Nephron progenitor cell (in vitro differentiated cells): ENCODE data around the gene MARVELD2.
"Not testable (repeated sequence)": the region's sequence is repeated elsewhere in the genome, so short reads cannot be mapped to it uniquely, and the experiment has no call there.

ENCODE experiments used
- DNase-seq: peaks from one replicate; pipeline ENCODE4 v3.0.0; 2021
- H3K27ac Mint-ChIP-seq: 2 replicates; pipeline ENCODE4 v1.8.0; 2021; ENCODE audit warnings: mild to moderate bottlenecking, moderate library complexity, mixed read lengths
- H3K27me3 Mint-ChIP-seq: 2 replicates; pipeline ENCODE4 v1.8.0; 2021; ENCODE audit warnings: mild to moderate bottlenecking, low read depth, mixed read lengths; ENCODE audit not compliant: poor library complexity
- H3K36me3 Mint-ChIP-seq: 2 replicates; pipeline ENCODE4 v1.8.0; 2021; ENCODE audit warnings: low read depth, mixed read lengths
- H3K4me1 Mint-ChIP-seq: 2 replicates; pipeline ENCODE4 v1.8.0; 2021; ENCODE audit warnings: mixed read lengths
- H3K4me3 Mint-ChIP-seq: 2 replicates; pipeline ENCODE4 v1.8.0; 2021; ENCODE audit warnings: mild to moderate bottlenecking, moderate library complexity, mixed read lengths
- H3K9me3 Mint-ChIP-seq: 2 replicates; pipeline ENCODE4 v1.8.0; 2021; ENCODE audit warnings: mild to moderate bottlenecking, moderate library complexity, mixed read lengths
- TF ChIP-seq, protein P1 (sequence below): fragments of 200-600 bp; sonication (generic); IDR thresholded peaks from 2 replicates; pipeline ENCODE4 v1.5.0; 2021; ENCODE audit warnings: antibody characterized with exemption

MARVELD2 gene

DNA sequence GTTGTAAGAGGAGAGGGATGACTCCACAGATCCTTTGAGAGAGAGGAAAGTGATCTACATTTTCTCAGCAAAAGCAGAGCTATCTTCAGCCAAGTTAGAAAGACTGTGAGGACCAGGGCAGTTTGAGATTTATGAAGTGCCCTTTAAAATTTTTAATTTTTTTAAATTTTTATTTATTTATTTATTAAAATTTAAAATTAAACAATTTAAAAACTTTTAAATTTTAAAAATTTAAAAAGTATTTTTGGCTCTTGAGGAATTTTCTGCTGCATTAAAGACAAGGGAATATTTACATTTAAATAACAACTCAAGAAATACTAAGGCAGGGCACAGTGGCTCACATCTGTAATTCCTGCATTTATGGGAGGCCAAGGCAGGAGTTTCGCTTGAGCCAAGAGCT is 47.3 kb downstream of the MARVELD2 start:
- no peaks in the 10 kb centered on the region for H3K4me1 Mint-ChIP-seq
- peaks cover 13% of the 10 kb centered on the region for H3K9me3 Mint-ChIP-seq

DNA sequence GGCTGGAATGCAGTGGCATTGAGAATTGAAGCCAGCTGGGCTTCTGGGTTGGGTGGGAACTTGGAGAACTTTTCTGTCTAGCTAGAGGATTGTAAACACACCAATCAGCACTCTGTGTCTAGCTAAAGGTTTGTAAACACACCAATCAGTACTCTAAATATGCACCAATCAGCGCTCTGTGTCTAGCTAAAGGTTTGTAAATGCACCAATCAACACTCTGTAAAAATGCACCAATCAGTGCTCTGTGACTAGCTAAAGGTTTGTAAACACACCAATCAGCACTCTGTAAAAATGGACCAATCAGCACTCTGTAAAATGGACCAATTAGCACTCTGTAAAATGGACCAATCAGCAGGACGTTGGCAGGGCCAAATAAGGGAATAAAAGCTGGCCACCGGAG is 51.5 kb downstream of the MARVELD2 start:
- H3K4me3 Mint-ChIP-seq, DNase-seq, H3K27ac Mint-ChIP-seq, H3K27me3 Mint-ChIP-seq, H3K36me3 Mint-ChIP-seq, H3K9me3 Mint-ChIP-seq, H3K4me1 Mint-ChIP-seq: not testable (repeated sequence)

More for the DNA sequence above, 47.3 kb downstream of the MARVELD2 start:
- Mint-ChIP-seq H3K27ac (peak overlapping the region; percentile 30), H3K36me3 (no peaks in the 10 kb centered on the region), H3K4me3 (no peak overlapping the region), H3K27me3 (peaks cover 4% of the 10 kb centered on the region)
- TF ChIP-seq, protein P1, sequence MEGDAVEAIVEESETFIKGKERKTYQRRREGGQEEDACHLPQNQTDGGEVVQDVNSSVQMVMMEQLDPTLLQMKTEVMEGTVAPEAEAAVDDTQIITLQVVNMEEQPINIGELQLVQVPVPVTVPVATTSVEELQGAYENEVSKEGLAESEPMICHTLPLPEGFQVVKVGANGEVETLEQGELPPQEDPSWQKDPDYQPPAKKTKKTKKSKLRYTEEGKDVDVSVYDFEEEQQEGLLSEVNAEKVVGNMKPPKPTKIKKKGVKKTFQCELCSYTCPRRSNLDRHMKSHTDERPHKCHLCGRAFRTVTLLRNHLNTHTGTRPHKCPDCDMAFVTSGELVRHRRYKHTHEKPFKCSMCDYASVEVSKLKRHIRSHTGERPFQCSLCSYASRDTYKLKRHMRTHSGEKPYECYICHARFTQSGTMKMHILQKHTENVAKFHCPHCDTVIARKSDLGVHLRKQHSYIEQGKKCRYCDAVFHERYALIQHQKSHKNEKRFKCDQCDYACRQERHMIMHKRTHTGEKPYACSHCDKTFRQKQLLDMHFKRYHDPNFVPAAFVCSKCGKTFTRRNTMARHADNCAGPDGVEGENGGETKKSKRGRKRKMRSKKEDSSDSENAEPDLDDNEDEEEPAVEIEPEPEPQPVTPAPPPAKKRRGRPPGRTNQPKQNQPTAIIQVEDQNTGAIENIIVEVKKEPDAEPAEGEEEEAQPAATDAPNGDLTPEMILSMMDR: no peak
- no peak for DNase-seq

DNA sequence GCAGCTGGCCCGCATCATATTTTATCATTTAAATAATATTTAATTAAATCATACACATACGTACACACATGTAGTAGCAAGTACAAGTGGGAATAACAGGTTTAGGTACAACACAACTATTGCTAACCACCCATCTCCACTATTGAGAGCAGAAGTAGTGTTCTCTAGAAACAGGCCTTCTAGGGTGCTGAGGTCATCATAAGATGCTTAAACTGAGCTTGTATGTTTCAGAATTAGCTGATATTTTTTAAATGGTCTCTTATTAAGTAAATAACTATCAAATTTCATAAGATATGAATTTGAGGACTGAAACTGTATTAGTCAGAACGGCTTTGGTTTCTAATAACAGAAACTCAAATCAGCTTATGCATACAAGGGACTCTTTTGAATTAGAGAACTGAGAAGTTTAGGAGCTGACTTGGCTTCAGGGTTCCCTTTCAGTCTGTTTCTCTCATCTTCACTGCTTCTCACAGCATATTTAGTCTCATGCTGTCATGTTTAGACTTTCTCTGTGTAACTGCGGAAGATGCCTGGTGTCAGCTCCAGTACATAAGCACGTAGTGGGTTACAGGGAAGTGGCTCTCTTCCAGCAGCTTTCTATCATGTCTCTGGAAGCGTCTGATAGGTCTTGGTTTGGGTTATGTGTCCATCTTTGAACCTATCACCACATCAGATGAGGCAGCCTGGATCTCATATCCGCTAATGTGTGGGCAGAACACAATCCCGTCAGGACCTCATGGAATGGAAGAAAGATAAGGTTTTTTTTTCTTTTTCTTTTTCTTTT is 52.7 kb downstream of the MARVELD2 start:
- TF ChIP-seq, protein P1: no peak
- no peaks in the 10 kb centered on the region for H3K36me3 Mint-ChIP-seq
- no peaks in the 10 kb centered on the region for H3K9me3 Mint-ChIP-seq
- DNase-seq: no peak
- no peak overlapping the region for H3K27ac Mint-ChIP-seq
- H3K4me3 Mint-ChIP-seq: no peak overlapping the region
- no peaks in the 10 kb centered on the region for H3K27me3 Mint-ChIP-seq
- H3K4me1 Mint-ChIP-seq: no peaks in the 10 kb centered on the region

DNA sequence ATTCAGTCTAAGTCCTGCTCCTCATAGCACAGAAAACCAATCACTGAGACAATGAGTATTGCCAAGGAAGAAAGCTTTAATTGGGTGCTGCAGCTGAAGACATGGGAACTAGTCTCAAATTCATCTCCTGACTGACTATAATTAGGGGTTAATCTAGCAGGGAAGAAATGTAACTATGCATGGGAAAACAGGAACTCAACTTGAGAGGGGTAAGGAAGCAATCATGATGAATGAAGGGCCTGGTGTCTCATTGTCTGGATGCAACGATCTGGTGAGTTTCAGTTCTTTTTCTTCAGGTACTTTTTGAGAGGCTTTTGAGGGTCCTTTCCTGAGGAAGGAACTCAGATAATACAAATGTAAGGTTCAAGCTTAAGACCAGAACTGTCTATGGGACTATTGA is 53.7 kb downstream of the MARVELD2 start:
- TF ChIP-seq, protein P1: no peak
- DNase-seq: no peak
- H3K4me3 Mint-ChIP-seq: no peak overlapping the region
- H3K36me3 Mint-ChIP-seq: no peaks in the 10 kb centered on the region
- H3K27ac Mint-ChIP-seq: no peak overlapping the region
- H3K4me1 Mint-ChIP-seq: no peaks in the 10 kb centered on the region
- no peaks in the 10 kb centered on the region for H3K27me3 Mint-ChIP-seq
- H3K9me3 Mint-ChIP-seq: no peaks in the 10 kb centered on the region

DNA sequence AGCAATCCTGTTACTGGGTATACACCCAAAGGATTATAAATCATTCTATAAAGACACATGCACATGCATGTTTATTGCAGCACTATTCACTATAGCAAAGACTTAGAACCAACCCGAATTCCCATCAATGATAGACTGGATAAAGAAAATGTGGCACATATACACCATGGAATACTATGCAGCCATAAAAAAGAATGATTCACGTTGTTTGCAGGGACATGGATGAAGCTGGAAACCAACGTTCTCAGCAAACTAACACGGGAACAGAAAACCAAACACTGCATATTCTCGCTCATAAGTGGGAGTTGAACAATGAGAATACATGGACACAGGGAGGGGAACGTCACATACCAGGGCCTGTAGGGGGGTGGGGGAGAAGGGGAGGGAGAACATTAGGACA is 56.6 kb downstream of the MARVELD2 start:
- H3K4me1 Mint-ChIP-seq, H3K36me3 Mint-ChIP-seq, H3K27me3 Mint-ChIP-seq, H3K4me3 Mint-ChIP-seq, DNase-seq, H3K9me3 Mint-ChIP-seq, H3K27ac Mint-ChIP-seq: not testable (repeated sequence)

DNA sequence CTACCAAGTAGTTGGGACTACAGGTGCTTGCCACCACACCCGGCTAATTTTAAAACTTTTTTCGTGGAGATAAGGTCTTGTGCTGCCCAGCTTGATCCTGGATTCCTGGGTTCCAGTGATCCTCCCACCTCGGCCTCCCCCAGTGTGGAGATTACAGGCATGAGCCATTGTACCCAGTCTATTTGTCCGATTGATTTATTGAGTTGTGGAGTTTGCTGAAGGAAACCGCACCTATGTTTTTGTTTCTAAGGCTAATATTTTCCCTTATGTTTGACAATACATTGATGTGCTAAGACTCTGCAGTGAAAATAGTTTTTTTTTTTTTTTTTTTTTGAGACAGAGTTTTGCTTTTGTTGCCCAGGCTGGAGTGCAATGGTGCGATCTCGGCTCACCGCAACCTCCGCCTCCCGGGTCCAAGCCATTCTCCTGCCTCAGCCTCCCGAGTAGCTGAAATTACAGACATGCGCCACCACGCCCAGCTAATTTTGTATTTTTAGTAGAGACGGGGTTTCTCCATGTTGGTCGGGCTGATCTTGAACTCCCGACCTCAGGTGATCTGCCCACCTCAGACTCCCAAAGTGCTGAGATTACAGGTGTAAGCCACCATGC is 57.7 kb downstream of the MARVELD2 start:
- not testable (repeated sequence) for H3K4me1 Mint-ChIP-seq, H3K4me3 Mint-ChIP-seq, H3K27ac Mint-ChIP-seq, H3K36me3 Mint-ChIP-seq, H3K27me3 Mint-ChIP-seq, DNase-seq, H3K9me3 Mint-ChIP-seq

DNA sequence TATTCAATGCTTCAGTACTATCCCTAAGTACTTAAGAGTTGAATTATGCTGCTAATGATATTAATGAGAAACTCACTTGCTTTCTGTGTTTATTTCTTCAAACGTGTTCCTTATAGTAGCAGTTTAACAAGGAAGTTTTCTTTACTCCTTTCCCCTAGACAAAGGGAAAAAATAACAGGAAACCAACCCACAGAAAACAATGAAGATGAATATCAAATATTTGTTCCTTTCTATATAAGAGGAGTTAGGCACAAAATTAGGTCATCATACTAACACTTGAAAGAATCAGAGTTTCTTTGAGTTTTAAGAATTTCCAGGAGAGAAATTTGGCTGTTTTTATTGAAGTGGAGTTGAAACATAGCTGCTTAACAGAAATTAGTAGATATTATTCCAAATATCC is 62.3 kb downstream of the MARVELD2 start:
- Mint-ChIP-seq H3K4me1 (no peaks in the 10 kb centered on the region), H3K27me3 (peaks cover 7% of the 10 kb centered on the region), H3K4me3 (no peak overlapping the region), H3K27ac (no peak overlapping the region), H3K9me3 (no peaks in the 10 kb centered on the region), H3K36me3 (no peaks in the 10 kb centered on the region)
- TF ChIP-seq, protein P1: no peak
- DNase-seq: no peak

DNA sequence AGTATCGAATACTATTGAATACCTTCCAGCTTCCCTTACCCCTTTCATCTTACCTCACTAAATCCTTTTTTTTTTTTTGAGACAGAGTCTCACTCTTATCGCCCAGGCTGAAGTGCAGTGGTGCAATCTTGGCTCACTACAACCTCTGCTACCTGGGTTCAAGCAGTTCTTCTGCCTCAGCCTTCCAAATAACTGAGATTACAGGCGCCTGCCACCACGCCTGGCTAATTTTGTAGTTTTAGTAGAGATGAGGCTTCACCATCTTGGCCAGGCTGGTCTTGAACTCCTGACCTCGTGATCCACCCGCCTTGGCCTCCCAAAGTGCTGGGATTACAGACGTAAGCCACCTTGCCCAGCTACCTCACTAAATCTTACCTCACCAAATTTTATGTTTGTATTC is 63.4 kb downstream of the MARVELD2 start:
- peak overlapping the region; percentile 18 for H3K27ac Mint-ChIP-seq
- not testable (repeated sequence) for DNase-seq, H3K4me3 Mint-ChIP-seq, H3K9me3 Mint-ChIP-seq, H3K36me3 Mint-ChIP-seq, H3K4me1 Mint-ChIP-seq, H3K27me3 Mint-ChIP-seq
